Endothelial cell of umbilical vein (primary cell): ENCODE measurements around the gene SYNPR. TPM values are rescaled to one million over a fixed set of nuclear protein-coding genes. Genes with fewer than 3 reads are reported as not detected.

Source experiments
- BruUV-seq: library from RNA; stranded (reverse); fragments of 400-500 nt; replicated peaks from 2 replicates; lab custom pipeline; 2021; lab: Mats Ljungman, UMichigan
- CTCF ChIA-PET: fragments of 300-600, 350-600 bp; sonication (Branson Sonifier 250); formaldehyde crosslinking; loops from one replicate; lab custom pipeline; 2021; ENCODE audit warnings: antibody characterized with exemption, inconsistent platforms; lab: Charles Lee
- POLR2A ChIA-PET: fragments of 300-600, 350-600 bp; sonication (Branson Sonifier 250); formaldehyde crosslinking; loops from one replicate; lab custom pipeline; 2021; ENCODE audit warnings: antibody characterized with exemption, inconsistent platforms; lab: Charles Lee
- DNase-seq: peaks from one replicate; pipeline ENCODE4 v3.0.0-alpha.2; 2011; ENCODE audit warnings: low read depth, low spot score
- FAIRE-seq: peaks from 2 replicates; lab custom pipeline; 2011; peaks lifted over from hg19 to GRCh38; lab: Jason Lieb, UNC
- H2AFZ ChIP-seq: 2 replicates; pipeline ENCODE4 v1.6.0; 2012; ENCODE audit warnings: low read depth, low read length, control low read depth, inconsistent platforms
- H3K27ac ChIP-seq: 2 replicates; pipeline ENCODE4 v1.5.1; 2011; ENCODE audit warnings: low read depth, mild to moderate bottlenecking, control low read depth, low read length, moderate library complexity; ENCODE audit not compliant: insufficient read depth
- H3K27me3 ChIP-seq, 2 experiments: 2 replicates each; pipeline versions ENCODE4 v1.6.0 to v1.6.1; 2011; ENCODE audit warnings: low read length in 2 of 2, mixed read lengths in 1 of 2; ENCODE audit not compliant: control insufficient read depth in 2 of 2, insufficient read depth in 2 of 2
- H3K36me3 ChIP-seq, 2 experiments: 2 replicates in 1 of 2; 3 replicates in 1 of 2; pipeline ENCODE4 v1.5.1; 2011; ENCODE audit warnings: low read length in 2 of 2, mild to moderate bottlenecking in 1 of 2, moderate library complexity in 1 of 2; ENCODE audit not compliant: control insufficient read depth in 2 of 2, insufficient read depth in 2 of 2; ENCODE audit errors: extremely low read depth in 1 of 2
- H3K4me1 ChIP-seq: 3 replicates; pipeline ENCODE4 v1.5.1; 2011; ENCODE audit warnings: mild to moderate bottlenecking, low read length; ENCODE audit not compliant: control insufficient read depth, insufficient read depth; ENCODE audit errors: extremely low read depth
- H3K4me2 ChIP-seq: 2 replicates; pipeline ENCODE4 v1.6.1; 2011; ENCODE audit warnings: low read length, control low read depth, mixed read lengths; ENCODE audit not compliant: insufficient read depth
- H3K4me3 ChIP-seq, 3 experiments: fragments of 200-600 bp in 1 of 3; sonication (generic), shearing (Covaris generic) in 1 of 3; replicated peaks in 1 of 3; 2 replicates each; pipeline ENCODE4 v1.5.1; 2011 to 2016; ENCODE audit warnings: control low read depth in 3 of 3, low read length in 3 of 3, mild to moderate bottlenecking in 2 of 3, inconsistent platforms in 1 of 3, low read depth in 1 of 3, moderate library complexity in 1 of 3; ENCODE audit not compliant: insufficient read depth in 1 of 3
- H3K79me2 ChIP-seq: 2 replicates; pipeline ENCODE4 v1.6.0; 2012; ENCODE audit warnings: low read length, inconsistent platforms; ENCODE audit not compliant: control insufficient read depth, insufficient read depth
- H3K9ac ChIP-seq: replicated peaks from 2 replicates; pipeline ENCODE3; 2011; ENCODE audit warnings: low read length, control low read depth; ENCODE audit not compliant: insufficient read depth; ENCODE audit errors: extremely low read depth
- H3K9me1 ChIP-seq: replicated peaks from 3 replicates; pipeline ENCODE4 v1.6.0; 2011; ENCODE audit warnings: mild to moderate bottlenecking, low read length; ENCODE audit not compliant: control insufficient read depth, insufficient read depth; ENCODE audit errors: extremely low read depth
- H3K9me3 ChIP-seq: replicated peaks from 2 replicates; pipeline ENCODE4 v1.5.1; 2012; ENCODE audit warnings: low read length, inconsistent platforms; ENCODE audit not compliant: control insufficient read depth, insufficient read depth
- H4K20me1 ChIP-seq: replicated peaks from 2 replicates; pipeline ENCODE3; 2011; ENCODE audit warnings: mild to moderate bottlenecking, low read length; ENCODE audit not compliant: control insufficient read depth, insufficient read depth; ENCODE audit errors: extremely low read depth
- EZH2 ChIP-seq: IDR thresholded peaks from 2 replicates; pipeline ENCODE4 v1.6.1; 2012; ENCODE audit warnings: borderline replicate concordance, low read depth, mild to moderate bottlenecking, moderate library complexity, low read length, inconsistent platforms; ENCODE audit not compliant: severe bottlenecking
- FOS ChIP-seq: IDR thresholded peaks from 2 replicates; pipeline ENCODE4 v1.6.1; 2011; ENCODE audit warnings: mild to moderate bottlenecking, low read length, moderate library complexity, borderline replicate concordance; ENCODE audit not compliant: insufficient read depth
- GATA2 ChIP-seq: IDR thresholded peaks from 2 replicates; pipeline ENCODE4 v1.7.0; 2011; ENCODE audit warnings: low read depth, mild to moderate bottlenecking, moderate library complexity, mixed read lengths, low read length; ENCODE audit not compliant: insufficient read length, insufficient read depth
- JUN ChIP-seq: IDR thresholded peaks from 2 replicates; pipeline ENCODE4 v1.6.1; 2011; ENCODE audit warnings: borderline replicate concordance, low read depth; ENCODE audit not compliant: insufficient read length, insufficient read depth
- MYC ChIP-seq: IDR thresholded peaks from one replicate; pipeline ENCODE4 v1.6.1; 2011; ENCODE audit warnings: mild to moderate bottlenecking, low read depth, low read length
- POLR2A ChIP-seq: IDR thresholded peaks from 2 replicates; pipeline ENCODE4 v1.6.1; 2012; ENCODE audit warnings: low read depth, mild to moderate bottlenecking, control low read depth, low read length
- POLR2AphosphoS5 ChIP-seq: IDR thresholded peaks from 2 replicates; pipeline ENCODE4 v1.6.1; 2012; ENCODE audit warnings: low read depth, mild to moderate bottlenecking, control low read depth, low read length, moderate library complexity; ENCODE audit not compliant: insufficient read depth
- dilution Hi-C: fragments of 300-500 bp; cut with MboI; formaldehyde crosslinking; loops from one replicate; pipeline ENCODE4 v1.15.0; 2019; ENCODE audit warnings: low sequenced_read_pairs; ENCODE audit not compliant: extremely low pct_ligation_motif_present
- intact Hi-C: fragments of 100-400 bp; cut with micrococcal nuclease; formaldehyde crosslinking; loops from one replicate; pipeline ENCODE4 v1.10.0; 2022
- polyA plus RNA-seq, 4 experiments: library from polyadenylated mRNA; depleted of rRNA in 3 of 4; stranded (reverse) in 3 of 4; unstranded in 1 of 4; fragments of >200 nt; gene quantifications; 2 replicates each; pipeline versions ENCODE4 v1.2.1 to v1.2.3, GENCODE V29; 2011 to 2012; ENCODE audit warnings: missing spikeins in 1 of 4
- total RNA-seq: library from RNA; stranded (reverse); gene quantifications from 2 replicates; pipeline ENCODE4 v1.2.3, GENCODE V29; 2021
- TF ChIP-seq, protein P1 (sequence below), 2 donors: IDR thresholded peaks; 1 replicate in 1 of 2; 2 replicates in 1 of 2; pipeline ENCODE4 v1.5.1; 2011; ENCODE audit warnings: low read length in 2 of 2, mild to moderate bottlenecking in 2 of 2, moderate library complexity in 2 of 2, control low read depth in 1 of 2, inconsistent platforms in 1 of 2, low read depth in 1 of 2; ENCODE audit not compliant: insufficient read depth in 1 of 2; ENCODE audit errors: extremely low read depth in 1 of 2
- TF ChIP-seq, protein P2 (sequence below): IDR thresholded peaks from 2 replicates; pipeline ENCODE4 v1.6.1; 2011; ENCODE audit not compliant: insufficient read depth, insufficient read length

The SYNPR gene
- total and polyA plus RNA-seq, 2 donors (not counting 3 experiments of a cell fraction or from before 2014, with no cell fraction given) = not detected

DNA sequence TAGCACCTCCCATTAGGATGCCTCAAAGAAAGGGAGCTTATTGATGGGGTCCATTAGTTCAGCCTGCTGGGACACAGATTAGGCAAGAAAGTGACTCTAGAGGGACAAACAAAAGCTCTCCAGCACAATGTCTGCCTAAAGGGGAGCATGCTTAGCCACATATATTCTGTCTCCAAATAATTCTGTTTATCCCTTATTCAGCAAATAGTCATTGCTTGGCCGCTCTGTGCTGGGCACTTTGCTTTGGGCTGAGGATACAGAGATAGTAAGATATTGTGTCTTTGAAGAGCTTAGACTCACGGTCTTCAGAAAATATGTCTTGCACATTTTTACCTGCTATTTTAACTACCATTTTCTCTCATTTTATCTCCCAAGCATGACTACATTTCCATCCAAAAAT, 159.8 kb downstream of the SYNPR start:
- no peaks in the 10 kb centered on the region for H3K4me1 ChIP-seq
- H3K4me3 ChIP-seq = no peak overlapping the region
- no peak for DNase-seq
- intact Hi-C loops = no loop called here
- no peak overlapping the region for H3K27ac ChIP-seq
- H3K4me2 ChIP-seq = no peak overlapping the region
- H2AFZ ChIP-seq = no peak overlapping the region
- dilution Hi-C loops = no loop called here
- CTCF ChIA-PET = no interaction called here
- no peaks in the 10 kb centered on the region for H3K9me3 ChIP-seq
- no peak for FAIRE-seq
- H3K9me1 ChIP-seq = no peaks in the 10 kb centered on the region
- H3K9ac ChIP-seq = no peak overlapping the region
- H4K20me1 ChIP-seq = no peaks in the 10 kb centered on the region
- no peaks in the 10 kb centered on the region for H3K27me3 ChIP-seq
- H3K79me2 ChIP-seq = no peaks in the 10 kb centered on the region
- TF ChIP-seq, protein P1, sequence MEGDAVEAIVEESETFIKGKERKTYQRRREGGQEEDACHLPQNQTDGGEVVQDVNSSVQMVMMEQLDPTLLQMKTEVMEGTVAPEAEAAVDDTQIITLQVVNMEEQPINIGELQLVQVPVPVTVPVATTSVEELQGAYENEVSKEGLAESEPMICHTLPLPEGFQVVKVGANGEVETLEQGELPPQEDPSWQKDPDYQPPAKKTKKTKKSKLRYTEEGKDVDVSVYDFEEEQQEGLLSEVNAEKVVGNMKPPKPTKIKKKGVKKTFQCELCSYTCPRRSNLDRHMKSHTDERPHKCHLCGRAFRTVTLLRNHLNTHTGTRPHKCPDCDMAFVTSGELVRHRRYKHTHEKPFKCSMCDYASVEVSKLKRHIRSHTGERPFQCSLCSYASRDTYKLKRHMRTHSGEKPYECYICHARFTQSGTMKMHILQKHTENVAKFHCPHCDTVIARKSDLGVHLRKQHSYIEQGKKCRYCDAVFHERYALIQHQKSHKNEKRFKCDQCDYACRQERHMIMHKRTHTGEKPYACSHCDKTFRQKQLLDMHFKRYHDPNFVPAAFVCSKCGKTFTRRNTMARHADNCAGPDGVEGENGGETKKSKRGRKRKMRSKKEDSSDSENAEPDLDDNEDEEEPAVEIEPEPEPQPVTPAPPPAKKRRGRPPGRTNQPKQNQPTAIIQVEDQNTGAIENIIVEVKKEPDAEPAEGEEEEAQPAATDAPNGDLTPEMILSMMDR (IDR thresholded peaks at IDR 0.05; ENCODE audit: extremely low read depth in 1 of 2, insufficient read depth in 1 of 2, low read depth in 1 of 2, low read length in 2 of 2) = no peak
- no peak for TF ChIP-seq EZH2
- TF ChIP-seq, protein P2, sequence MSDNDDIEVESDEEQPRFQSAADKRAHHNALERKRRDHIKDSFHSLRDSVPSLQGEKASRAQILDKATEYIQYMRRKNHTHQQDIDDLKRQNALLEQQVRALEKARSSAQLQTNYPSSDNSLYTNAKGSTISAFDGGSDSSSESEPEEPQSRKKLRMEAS = no peak
- no peak for TF ChIP-seq GATA2
- no peak for TF ChIP-seq POLR2AphosphoS5
- TF ChIP-seq MYC = no peak
- no peak for TF ChIP-seq FOS
- no peak for TF ChIP-seq POLR2A
- no peak for TF ChIP-seq JUN
- POLR2A ChIA-PET = no interaction called here
- no TSS peak for BruUV-seq
- no peaks in the 10 kb centered on the region for H3K36me3 ChIP-seq
